ENCODE measurements around the gene CD248.

CD248 gene

GRCh38 chr11:66340596-66341501 is 24.0 kb upstream of the CD248 start:
- no peak for DNase-seq (ENCODE audit: low spot score)

GRCh38 chr11:66339686-66340483 is 23.0 kb upstream of the CD248 start:
- DNase-seq (ENCODE audit: low spot score): no peak

GRCh38 chr11:66339162-66339675 is 22.4 kb upstream of the CD248 start:
- DNase-seq (ENCODE audit: low spot score): no peak

- no peak for DNase-seq (ENCODE audit: low spot score)
These were observed 21.7 kb upstream of the CD248 start for GRCh38 chr11:66338276-66339161.

- no peak for DNase-seq (ENCODE audit: low spot score)
These were observed 20.5 kb upstream of the CD248 start for GRCh38 chr11:66337103-66337899.

GRCh38 chr11:66336234-66337102 is 19.6 kb upstream of the CD248 start, which contains the start of gene RIN1:
Gene RIN1 (minus strand): TSS chr11:66336434. CDS start chr11:66336402, 32 bp downstream.
- DNase-seq (ENCODE audit: low spot score): peak; percentile 89

GRCh38 chr11:66335531-66336233 is 18.8 kb upstream of the CD248 start:
- no peak for DNase-seq (ENCODE audit: low spot score)

GRCh38 chr11:66334605-66335442 is 18.0 kb upstream of the CD248 start:
- no peak for DNase-seq (ENCODE audit: low spot score)

- no peak for DNase-seq (ENCODE audit: low spot score)
These were observed 17.2 kb upstream of the CD248 start for GRCh38 chr11:66333896-66334604.

GRCh38 chr11:66333220-66333877 is 16.5 kb upstream of the CD248 start:
- DNase-seq (ENCODE audit: low spot score): no peak

- DNase-seq (ENCODE audit: low spot score): no peak
These were observed 15.8 kb upstream of the CD248 start for GRCh38 chr11:66332371-66333219.

GRCh38 chr11:66331542-66332370 is 14.9 kb upstream of the CD248 start:
- DNase-seq (ENCODE audit: low spot score): no peak

- no peak for DNase-seq (ENCODE audit: low spot score)
These were observed 14.1 kb upstream of the CD248 start for GRCh38 chr11:66330931-66331330.

- DNase-seq (ENCODE audit: low spot score): no peak
These were observed 12.4 kb upstream of the CD248 start for GRCh38 chr11:66329165-66329673.
